Stimulated activated CD4-positive, alpha-beta T cell treated with anti-CD3 and anti-CD28 coated beads, Interleukin-2, amount 100 ng/mL, for 24 hours (primary cell): ENCODE results near the gene GFPT2.

Experiments used
- DNase-seq, 2 donors: peaks; one replicate each; pipeline ENCODE4 v3.0.0-alpha.2; 2020

The GFPT2 gene

DNA sequence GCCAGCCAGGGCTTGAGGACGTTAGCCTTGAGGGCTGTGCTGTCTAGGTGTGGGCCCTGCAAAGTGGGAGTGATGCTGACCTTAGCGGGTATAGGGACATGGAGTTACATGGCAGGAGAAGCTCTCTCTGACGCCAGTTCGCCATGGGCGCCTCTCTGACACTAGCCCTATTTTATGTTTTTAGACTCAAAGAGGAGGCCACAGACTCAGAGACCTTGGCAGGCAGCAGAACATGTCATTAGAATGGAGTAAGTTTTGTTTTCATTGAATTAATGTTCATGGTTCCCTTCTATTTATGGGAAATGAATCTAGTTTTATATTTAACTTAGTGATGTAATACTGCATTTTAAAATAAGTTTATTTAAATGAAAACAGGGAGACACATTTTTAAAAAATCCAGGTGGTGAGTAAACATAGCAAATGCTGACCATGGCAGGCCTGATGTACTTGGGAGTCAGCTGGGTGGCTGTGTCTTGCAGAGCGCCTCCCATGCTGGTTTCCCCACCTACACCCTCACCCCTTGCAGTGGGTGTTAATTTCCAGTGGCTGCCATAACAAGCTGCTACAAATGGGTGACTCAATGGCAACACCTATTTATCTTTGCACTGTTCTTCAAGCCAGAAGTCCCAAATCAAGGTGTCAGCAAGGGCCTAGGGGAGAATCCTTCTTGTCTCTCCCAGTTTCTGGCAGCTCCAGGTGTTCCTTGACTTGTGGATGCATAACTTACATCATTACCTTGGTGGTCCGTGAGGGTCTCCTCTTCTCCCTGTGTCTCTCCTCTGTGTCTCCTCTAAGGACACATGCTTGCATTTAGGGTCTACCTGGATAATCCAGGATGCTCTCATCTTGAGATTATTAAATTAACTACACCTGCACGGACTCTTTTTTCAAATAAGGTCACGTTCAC is 25.6 kb upstream of the GFPT2 start:
- DNase-seq: no peak

DNA sequence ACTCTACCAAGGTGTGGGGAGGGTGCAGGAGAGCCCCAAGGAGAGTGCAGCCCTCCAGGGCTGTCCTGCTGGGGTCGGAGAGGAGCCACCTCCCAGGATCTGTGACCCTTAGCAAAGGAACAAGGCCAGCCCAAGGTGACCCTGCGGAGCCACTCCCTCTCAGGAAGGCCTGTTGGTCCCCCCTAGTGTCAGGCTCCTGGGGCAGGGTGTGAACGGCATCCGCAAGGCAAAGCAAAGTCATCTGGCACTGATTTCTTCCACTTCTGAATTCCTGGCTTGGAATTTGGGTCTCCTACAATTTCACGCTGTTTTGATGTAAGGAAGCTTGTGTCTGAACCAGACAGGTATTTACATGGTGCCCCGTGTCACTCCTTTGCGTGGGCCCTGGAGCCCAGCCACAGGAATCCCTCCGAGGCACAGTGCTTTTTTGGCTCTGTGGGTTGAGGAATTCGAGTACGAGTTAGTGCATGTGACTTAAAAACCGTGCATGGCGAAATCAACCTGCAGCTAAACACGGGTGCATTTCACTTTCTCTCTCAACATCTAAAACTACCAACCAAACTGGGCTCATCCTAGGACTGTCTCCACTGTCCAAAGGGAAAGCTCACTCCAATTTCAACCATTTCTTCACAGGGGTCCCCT is 24.5 kb upstream of the GFPT2 start:
- DNase-seq: no peak

DNA sequence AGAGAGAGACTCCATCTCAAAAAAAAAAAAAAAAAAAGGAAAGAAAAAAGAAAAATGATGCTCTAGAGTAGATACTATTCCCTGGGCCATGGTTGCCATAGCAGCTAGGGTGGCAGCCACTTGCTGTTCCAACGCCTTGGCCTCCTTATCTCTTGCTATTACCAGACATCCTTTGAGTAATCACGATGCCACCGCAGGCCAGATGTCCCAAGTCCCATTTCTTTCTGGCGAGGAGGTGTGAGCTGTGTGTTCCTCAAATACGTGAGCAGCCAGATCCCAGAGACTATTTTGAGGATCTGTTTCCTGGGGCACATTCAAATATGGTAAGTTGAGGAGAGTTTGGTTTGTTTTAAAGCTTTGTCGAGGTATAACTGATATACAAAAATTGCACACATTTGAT is 23.4 kb upstream of the GFPT2 start:
- DNase-seq: no peak

- no peak for DNase-seq
Measured at GRCh38 chr5:180375955-180376354, 22.8 kb upstream of the GFPT2 start.

GRCh38 chr5:180375291-180375690 is 22.2 kb upstream of the GFPT2 start:
- DNase-seq: no peak

GRCh38 chr5:180373870-180374269 is 20.7 kb upstream of the GFPT2 start:
- DNase-seq: no peak

DNA sequence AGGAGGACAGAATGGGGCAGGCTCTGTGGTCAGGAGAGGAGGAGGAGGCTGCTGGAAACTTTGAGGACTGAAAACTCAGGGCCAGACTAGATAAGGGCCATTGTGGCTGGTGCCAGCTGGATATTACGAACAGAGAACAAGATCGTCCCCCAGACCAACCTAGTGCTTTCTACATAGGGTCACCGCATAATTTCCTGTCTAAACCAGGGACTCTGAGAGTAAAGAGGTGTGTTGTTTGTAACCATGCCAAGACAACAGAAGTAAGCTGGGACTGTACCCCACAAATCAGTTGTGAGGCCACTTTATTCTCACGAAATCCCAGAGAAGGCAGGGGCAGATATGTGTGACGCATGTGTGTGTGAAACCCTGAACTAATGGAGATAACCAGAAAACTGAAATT is 20.3 kb upstream of the GFPT2 start:
- no peak for DNase-seq

DNA sequence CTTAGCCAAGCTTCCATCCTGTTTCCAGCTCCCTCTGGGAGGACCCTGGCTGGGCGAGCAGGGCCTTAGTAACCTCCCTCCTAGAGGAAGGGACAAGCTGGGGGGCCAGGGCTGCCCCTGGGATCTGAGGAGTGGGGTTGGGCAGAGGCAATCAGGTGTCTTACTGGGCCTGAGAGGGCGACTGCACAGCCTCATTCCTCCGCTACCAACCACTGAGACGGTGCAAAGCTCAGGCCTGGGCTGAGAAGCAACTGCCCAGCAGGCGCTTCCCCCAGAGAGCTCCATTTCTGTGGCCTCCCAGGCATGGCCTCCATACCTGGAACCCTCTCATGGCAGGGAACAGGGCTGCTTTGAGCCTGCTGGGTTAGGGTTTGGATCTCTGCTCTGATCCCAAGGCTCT is 18.8 kb upstream of the GFPT2 start:
- DNase-seq: no peak

DNA sequence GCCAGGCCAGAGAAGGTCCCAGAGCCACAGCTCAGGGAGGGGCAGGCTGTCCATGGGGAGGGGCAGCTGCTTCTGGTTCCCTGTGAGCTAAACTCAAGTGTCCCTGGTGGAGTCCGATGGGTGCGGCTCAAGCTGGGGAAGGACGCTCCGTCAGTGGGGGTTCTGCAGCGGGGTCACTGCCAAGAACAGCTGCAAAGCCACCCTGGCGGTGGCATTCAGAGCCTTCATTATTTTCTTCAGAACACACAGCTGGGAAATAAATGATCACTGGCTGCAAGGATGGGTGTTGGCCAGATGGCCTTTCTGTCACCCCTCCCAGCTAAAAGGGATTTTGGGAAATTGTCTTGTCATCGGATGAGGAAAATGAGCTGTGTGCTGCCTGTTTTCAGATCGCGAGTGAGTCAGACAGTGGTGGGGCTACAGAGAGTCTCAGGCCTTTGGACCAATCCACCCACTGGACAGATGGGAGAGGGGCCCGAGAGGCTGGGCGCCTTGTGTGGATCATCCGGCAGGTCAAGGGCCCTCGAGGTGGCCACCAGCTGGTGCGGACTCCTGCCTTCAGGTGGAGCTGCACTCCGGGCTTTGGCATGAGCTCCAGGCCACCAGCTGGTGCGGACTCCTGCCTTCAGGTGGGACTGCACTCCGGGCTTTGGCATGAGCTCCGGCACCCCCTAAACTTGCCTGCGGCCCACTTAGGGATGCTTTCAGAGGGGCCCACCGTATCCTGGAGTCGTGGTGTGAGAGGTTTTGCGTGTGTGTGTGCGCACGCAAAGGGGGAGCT is 17.9 kb upstream of the GFPT2 start:
- no peak for DNase-seq

GRCh38 chr5:180367991-180368390 is 14.9 kb upstream of the GFPT2 start:
- no peak for DNase-seq

- DNase-seq: no peak
Measured at GRCh38 chr5:180367300-180367699, 14.2 kb upstream of the GFPT2 start.

DNA sequence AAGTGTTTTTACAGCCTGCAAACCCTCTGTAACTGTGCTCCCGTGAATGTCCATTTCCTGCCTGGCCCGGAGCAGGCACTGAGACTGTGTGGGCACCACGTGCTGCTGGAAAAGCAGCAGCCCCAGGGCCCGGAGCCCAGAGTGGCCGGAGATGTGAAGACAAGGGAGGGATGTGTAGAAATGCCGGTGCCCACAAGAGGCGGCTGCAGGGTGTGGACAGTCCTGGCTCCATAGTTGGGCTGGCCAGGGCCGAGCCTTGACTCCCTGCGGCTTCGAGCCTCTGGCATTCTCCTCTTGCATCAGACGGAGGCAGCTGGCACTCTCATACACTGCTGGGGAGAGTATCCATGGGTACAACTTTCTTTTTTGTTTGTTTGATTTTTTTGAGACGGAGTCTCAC is 13.2 kb upstream of the GFPT2 start:
- no peak for DNase-seq

GRCh38 chr5:180365829-180366228 is 12.7 kb upstream of the GFPT2 start:
- no peak for DNase-seq

GRCh38 chr5:180364306-180364856 is 11.2 kb upstream of the GFPT2 start:
- no peak for DNase-seq

DNA sequence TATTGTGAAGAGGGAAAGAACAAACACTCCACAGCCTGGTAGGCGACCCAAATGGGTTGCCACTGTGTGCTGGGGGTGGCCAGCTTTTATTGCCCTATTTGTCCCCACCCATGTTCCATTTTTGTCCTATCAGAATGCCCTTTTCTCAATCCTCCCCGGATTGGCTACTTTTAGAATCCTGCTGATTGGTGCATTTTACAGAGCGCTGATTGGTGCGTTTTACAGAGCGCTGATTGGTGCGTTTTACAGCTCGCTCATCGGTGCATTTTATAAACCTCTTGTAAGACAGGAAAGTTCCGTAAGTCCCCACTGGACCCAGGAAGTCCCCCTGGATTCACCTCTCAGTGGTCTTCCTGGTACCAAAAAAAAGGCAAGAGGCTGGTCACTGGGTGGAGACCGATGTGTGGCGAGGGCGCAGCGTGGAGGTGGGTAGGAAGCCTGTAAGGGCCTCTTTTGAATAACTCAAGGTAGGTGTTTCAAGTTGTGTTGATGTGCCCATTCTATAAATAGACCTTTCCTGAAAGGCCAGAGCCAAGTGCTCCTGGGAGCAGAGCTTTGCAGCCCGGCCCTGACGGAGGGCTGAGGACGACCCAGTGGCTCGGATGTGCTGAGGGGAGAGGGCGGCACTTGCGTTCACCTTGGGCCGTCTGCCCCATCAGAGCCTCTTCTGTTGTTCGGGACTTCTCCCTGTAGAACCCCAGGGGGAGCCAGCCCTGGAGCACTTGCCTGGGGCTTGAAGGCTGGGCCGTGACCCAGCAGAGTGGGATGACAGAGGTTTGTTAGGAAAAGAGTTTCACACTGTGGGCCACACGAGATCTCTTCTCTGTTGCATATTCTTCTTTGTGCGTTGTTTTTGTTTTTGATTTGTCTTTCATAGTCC is 7.2 kb upstream of the GFPT2 start:
- no peak for DNase-seq

- no peak for DNase-seq
Measured at GRCh38 chr5:180358694-180359093, 5.6 kb upstream of the GFPT2 start.

DNA sequence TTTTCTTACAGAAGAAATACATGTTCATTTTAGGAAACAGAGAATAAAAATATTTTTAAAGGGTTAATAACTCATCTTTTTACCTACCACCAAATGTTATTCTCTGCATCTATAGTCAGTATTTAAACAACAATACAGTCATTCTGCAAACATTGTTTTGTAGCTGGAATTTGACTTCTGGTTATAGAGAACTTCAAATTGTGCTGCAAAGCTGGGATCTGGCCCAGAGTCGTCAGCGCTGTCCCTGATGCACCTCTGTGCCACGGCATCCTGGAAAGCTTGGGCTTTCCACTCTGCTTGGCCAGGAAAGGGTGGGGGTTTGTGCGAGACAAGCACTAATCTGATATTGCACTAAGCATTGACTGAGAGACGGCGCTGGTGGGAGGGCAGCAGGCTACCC is 5.0 kb upstream of the GFPT2 start:
- no peak for DNase-seq

DNA sequence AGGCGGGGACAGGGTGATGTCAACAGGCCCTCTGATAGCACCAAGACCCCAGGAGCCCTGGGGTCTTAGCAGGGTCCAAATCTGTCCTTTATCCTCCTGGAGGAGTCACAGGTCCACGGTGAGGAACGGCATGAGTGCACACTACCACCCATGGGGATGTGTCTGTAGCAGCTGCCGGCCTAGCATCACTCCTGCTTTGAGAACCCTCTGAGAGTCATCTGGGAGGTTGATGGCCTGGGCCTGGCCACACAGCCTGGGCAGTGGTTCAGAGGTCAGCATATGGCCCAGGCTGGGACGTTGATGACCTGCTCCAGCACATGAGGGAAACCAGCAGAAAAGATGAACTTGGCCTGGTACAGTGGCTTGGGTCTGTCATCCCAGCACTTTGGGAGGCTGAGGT is 1.8 kb upstream of the GFPT2 start:
- no peak for DNase-seq

- DNase-seq: no peak
Measured at GRCh38 chr5:180353980-180354452, 880 bp upstream of the GFPT2 start.

GRCh38 chr5:180352116-180353047 is 754 bp downstream of the GFPT2 start:
- DNase-seq: no peak
